ENCODE measurements around the gene MPZL2. TPM values are rescaled to one million over a fixed set of nuclear protein-coding genes. Genes with fewer than 3 reads are reported as not detected.

MPZL2 gene
- total RNA-seq, 1 donor from 2014 or later, result 2.3 TPM

DNA sequence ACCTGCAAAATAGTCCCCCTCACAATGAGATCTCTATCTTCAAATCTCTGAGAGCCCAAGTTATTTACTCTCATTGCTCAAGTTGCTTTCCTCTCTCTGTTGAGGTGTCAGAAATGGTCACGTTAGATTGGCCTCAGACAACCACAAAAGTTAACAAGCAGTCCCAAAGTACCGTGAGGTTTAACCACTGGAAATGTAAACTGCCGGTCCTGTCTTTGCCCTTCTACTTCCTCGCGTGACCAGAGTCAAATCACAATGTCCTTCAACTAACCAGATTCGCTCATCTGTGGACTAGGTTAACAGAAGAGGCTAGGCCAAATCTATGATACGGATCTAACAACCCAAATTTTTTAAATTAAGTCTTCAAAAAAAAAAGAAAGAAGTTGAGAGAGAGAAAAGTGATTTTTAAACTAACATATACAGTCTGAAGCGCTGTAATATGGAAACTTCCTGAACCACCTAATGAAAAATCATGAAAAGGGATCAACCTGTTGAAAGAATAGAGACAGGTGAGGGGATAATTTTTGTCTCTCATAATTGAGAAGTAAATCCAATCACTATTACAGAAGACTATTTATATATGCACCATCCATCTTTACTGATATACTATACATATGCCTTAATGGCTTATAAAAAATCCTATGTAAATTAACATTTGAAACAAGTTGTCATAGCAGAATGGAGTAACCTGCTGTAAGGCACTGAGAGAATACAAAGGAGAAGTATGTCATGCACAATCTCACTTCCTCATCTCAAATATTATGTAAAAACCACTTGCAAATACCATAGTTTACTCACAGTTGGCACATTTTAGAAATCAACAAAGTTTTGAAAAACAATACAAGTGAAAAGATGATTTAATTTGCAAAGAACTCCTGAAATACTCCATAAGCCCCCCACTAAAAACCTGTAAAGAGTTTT is 36.0 kb downstream of the MPZL2 start:
- Mint-ChIP-seq H3K27me3 (ENCODE audit: insufficient read depth, low read depth) (no peaks in the 10 kb centered on the region), H3K27ac (no peak overlapping the region), H3K9me3 (no peaks in the 10 kb centered on the region), H3K4me1 (no peaks in the 10 kb centered on the region), H3K4me3 (no peak overlapping the region), H3K36me3 (no peaks in the 10 kb centered on the region)
- H3K27ac ChIP-seq, result no peak overlapping the region
- H3K4me2 ChIP-seq, result no peak overlapping the region
- H3K4me3 ChIP-seq, result no peak overlapping the region
- no peaks in the 10 kb centered on the region for H3K4me1 ChIP-seq
- H3K9me3 ChIP-seq (ENCODE audit: low read depth), result no peaks in the 10 kb centered on the region
- H4K20me1 ChIP-seq (ENCODE audit: low read depth), result no peaks in the 10 kb centered on the region
- peaks cover 4% of the 10 kb centered on the region for H3K27me3 ChIP-seq
- H3K79me2 ChIP-seq (ENCODE audit: low read depth), result no peaks in the 10 kb centered on the region
- TF ChIP-seq EZH2 (IDR thresholded peaks at IDR 0.05), result no peak
- TF ChIP-seq, protein P1, sequence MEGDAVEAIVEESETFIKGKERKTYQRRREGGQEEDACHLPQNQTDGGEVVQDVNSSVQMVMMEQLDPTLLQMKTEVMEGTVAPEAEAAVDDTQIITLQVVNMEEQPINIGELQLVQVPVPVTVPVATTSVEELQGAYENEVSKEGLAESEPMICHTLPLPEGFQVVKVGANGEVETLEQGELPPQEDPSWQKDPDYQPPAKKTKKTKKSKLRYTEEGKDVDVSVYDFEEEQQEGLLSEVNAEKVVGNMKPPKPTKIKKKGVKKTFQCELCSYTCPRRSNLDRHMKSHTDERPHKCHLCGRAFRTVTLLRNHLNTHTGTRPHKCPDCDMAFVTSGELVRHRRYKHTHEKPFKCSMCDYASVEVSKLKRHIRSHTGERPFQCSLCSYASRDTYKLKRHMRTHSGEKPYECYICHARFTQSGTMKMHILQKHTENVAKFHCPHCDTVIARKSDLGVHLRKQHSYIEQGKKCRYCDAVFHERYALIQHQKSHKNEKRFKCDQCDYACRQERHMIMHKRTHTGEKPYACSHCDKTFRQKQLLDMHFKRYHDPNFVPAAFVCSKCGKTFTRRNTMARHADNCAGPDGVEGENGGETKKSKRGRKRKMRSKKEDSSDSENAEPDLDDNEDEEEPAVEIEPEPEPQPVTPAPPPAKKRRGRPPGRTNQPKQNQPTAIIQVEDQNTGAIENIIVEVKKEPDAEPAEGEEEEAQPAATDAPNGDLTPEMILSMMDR (IDR thresholded peaks at IDR 0.05), result no peak
- TF ChIP-seq EZH2phosphoT487 (IDR thresholded peaks at IDR 0.05), result no peak
- no peaks in the 10 kb centered on the region for H3F3A ChIP-seq (ENCODE audit: low read depth)
- no peaks in the 10 kb centered on the region for H3K36me3 ChIP-seq
- H2AFZ ChIP-seq (replicated peaks), result no peak overlapping the region
- no peak for DNase-seq (ENCODE audit: low spot score)
- no peak overlapping the region for H3K9ac ChIP-seq

DNA sequence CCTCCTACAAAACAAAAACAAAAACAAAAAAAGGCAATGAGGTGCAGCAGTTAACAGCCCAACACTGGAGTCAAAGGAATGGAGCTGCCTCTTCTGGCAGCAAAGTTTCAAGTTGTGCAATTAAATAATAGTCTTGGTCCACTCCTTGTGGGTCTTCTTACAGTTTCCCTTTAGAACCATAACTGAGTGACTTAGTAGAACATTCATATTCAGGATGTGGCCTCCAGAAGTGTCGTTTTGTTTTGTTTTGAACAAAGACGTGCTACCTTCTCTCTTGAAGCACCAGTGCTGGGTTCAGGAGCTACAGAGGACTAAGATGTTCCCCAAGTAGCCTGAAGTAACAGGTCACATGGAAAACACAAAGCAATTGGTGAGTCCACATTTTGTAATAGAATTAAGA is 37.3 kb downstream of the MPZL2 start:
- Histone ChIP-seq H3K4me3 (no peak overlapping the region), H2AFZ (replicated peaks) (no peak overlapping the region), H3K36me3 (no peaks in the 10 kb centered on the region), H3K4me1 (no peaks in the 10 kb centered on the region), H3K27ac (no peak overlapping the region), H3K9me3 (ENCODE audit: low read depth) (no peaks in the 10 kb centered on the region), H3F3A (ENCODE audit: low read depth) (no peaks in the 10 kb centered on the region), H4K20me1 (ENCODE audit: low read depth) (no peaks in the 10 kb centered on the region), H3K4me2 (no peak overlapping the region), H3K27me3 (peaks cover 4% of the 10 kb centered on the region), H3K9ac (no peak overlapping the region), H3K79me2 (ENCODE audit: low read depth) (no peaks in the 10 kb centered on the region)
- Mint-ChIP-seq H3K27me3 (ENCODE audit: insufficient read depth, low read depth) (peaks cover 2% of the 10 kb centered on the region), H3K36me3 (no peaks in the 10 kb centered on the region), H3K27ac (no peak overlapping the region), H3K4me3 (no peak overlapping the region), H3K9me3 (no peaks in the 10 kb centered on the region), H3K4me1 (no peaks in the 10 kb centered on the region)
- no peak for TF ChIP-seq EZH2phosphoT487 (IDR thresholded peaks at IDR 0.05)
- TF ChIP-seq, protein P1 (IDR thresholded peaks at IDR 0.05), result no peak
- no peak for TF ChIP-seq EZH2 (IDR thresholded peaks at IDR 0.05)
- DNase-seq (ENCODE audit: low spot score), result no peak

DNA sequence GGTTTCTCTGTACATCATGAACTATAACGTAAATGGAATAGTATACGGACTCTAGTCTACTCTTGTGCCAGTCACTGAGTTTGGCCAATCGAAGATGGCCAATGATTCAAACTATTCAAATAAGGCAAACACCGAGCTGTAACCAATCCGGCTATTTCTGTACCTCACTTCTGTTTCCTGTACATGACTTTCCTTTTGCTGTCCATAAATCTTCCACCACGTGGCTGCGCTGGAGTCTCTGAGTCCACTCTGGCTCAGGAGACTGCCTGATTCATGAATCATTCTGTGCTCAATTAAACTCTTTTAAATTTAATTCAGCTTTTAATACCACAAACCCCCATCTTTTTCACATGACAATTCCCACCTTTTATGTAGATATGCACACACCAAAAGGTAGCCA is 37.8 kb downstream of the MPZL2 start:
- DNase-seq (ENCODE audit: low spot score), result no peak
- H3K4me1 ChIP-seq, result no peaks in the 10 kb centered on the region
- no peaks in the 10 kb centered on the region for H3F3A ChIP-seq (ENCODE audit: low read depth)
- H3K27ac ChIP-seq, result no peak overlapping the region
- Mint-ChIP-seq H3K27me3 (ENCODE audit: insufficient read depth, low read depth) (peaks cover 2% of the 10 kb centered on the region), H3K4me1 (no peaks in the 10 kb centered on the region), H3K36me3 (no peaks in the 10 kb centered on the region), H3K27ac (no peak overlapping the region), H3K4me3 (no peak overlapping the region), H3K9me3 (no peaks in the 10 kb centered on the region)
- H3K27me3 ChIP-seq, result peaks cover 4% of the 10 kb centered on the region
- no peaks in the 10 kb centered on the region for H3K36me3 ChIP-seq
- H3K4me2 ChIP-seq, result no peak overlapping the region
- no peak overlapping the region for H3K9ac ChIP-seq
- no peak overlapping the region for H2AFZ ChIP-seq (replicated peaks)
- TF ChIP-seq, protein P1 (IDR thresholded peaks at IDR 0.05), result no peak
- TF ChIP-seq EZH2phosphoT487 (IDR thresholded peaks at IDR 0.05) (no peak), EZH2 (IDR thresholded peaks at IDR 0.05) (no peak)
- H3K9me3 ChIP-seq (ENCODE audit: low read depth), result no peaks in the 10 kb centered on the region
- H4K20me1 ChIP-seq (ENCODE audit: low read depth), result no peaks in the 10 kb centered on the region
- H3K4me3 ChIP-seq, result no peak overlapping the region
- H3K79me2 ChIP-seq (ENCODE audit: low read depth), result no peaks in the 10 kb centered on the region

Measured in neural progenitor cell (in vitro differentiated cells).